ENCODE data around the gene TRIM23. TPM values are rescaled to one million over a fixed set of nuclear protein-coding genes. Genes with fewer than 3 reads are reported as not detected.
A peak's percentile ranks its signal among the peaks of the same experiment; 100 is the strongest.

TRIM23 gene
- total and polyA plus RNA-seq, 2 donors (not counting 1 experiment from before 2014, with no cell fraction given), result 3.1 to 21.0 TPM

DNA sequence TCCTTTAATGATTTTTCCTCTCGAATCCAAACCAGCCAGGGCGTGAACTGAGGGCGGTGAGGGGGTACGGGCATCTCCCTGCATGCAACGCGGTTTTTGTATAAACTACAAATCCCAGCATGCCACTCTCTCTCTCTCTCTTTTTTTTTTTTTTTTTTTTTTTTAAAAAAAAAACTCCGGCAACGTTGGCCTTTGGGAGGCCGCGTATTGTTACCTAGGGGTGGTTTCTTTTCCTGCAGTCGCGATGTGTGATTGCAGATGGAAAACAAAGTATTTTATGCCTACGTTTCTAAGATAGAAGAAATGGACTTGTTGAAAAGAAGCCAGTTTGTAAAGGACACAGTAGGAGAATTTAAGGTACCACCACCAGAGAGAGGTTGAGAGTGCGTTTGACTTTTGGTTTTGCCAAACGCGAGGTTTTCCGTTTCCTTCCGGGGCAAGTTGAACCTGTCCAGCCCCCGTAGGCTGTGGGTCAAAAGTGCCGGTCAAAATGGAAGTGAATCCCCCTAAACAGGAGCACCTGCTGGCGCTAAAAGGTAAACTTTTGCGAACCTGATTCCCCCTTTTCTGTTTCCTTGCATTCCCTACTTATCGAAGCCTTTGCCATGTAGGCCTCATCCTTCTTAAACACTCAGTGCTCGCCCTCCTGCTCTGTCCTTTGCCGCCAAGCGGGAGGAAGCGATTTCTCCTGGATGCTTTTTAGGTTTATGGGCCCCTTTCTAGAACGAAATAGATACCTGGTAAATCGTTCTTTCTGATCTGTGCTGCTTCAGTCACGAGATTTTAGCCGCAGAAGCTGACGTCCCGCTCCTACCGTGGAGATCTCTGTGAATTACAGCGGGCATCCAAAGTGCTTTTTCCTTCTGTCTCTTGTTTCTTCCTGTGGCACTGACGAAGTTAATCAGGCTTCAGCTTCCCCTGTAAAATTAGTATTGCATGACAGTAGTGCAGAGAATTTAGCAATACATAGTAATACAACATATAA, 730 bp upstream of the TRIM23 start, which contains the start of the genes SHLD3 and TRAPPC13:
SHLD3 (plus strand) TSS at position 457 of the 985 bp plus-strand sequence. CDS start 4,561 bp downstream, outside the sequence.
TRAPPC13 (plus strand) TSS at position 457 of the 985 bp plus-strand sequence; CDS start at position 491, 34 bp downstream.
- Histone ChIP-seq H4K20me1 (ENCODE audit: control insufficient read depth, insufficient read depth, low read length, poor library complexity, severe bottlenecking) (no peaks in the 10 kb centered on the region), H3K27ac (ENCODE audit: low read length in 2 of 2) (peak within 1 kb of the TSS; percentile 73 to 84), H3K4me3 (ENCODE audit: control extremely low read depth in 1 of 5, extremely low read depth in 1 of 5, insufficient read depth in 1 of 5, low read depth in 2 of 5, low read length in 4 of 5) (peak within 1 kb of the TSS; percentile 88 to 99 (median 88)), H2AFZ (ENCODE audit: insufficient read depth, low read depth, low read length, poor library complexity, severe bottlenecking) (peak within 1 kb of the TSS; percentile 96), H3K9ac (ENCODE audit: low read length) (peak within 1 kb of the TSS; percentile 92), H3K79me2 (ENCODE audit: control insufficient read depth, insufficient read depth, low read length) (peaks cover 80% of the 10 kb centered on the region), H3K9me3 (ENCODE audit: control extremely low read depth in 1 of 3, control insufficient read depth in 2 of 3, insufficient read depth in 1 of 3, low read length in 2 of 3) (no peaks in the 10 kb centered on the region), H3K4me1 (ENCODE audit: control insufficient read depth in 2 of 2, insufficient read depth in 2 of 2, low read length in 2 of 2) (peaks cover 16 to 21% of the 10 kb centered on the region in 2 donors), H3K36me3 (replicated peaks in 1 of 2; ENCODE audit: control extremely low read depth in 1 of 2, control insufficient read depth in 1 of 2, extremely low read depth in 1 of 2, insufficient read depth in 2 of 2, low read length in 1 of 2) (peaks cover 6 to 7% of the 10 kb centered on the region in 2 experiments), H3K27me3 (replicated peaks in 1 of 4; ENCODE audit: control extremely low read depth in 1 of 4, control insufficient read depth in 3 of 4, insufficient read depth in 4 of 4, low read length in 3 of 4) (no peaks in the 10 kb centered on the region), H3K4me2 (replicated peaks; ENCODE audit: low read depth, low read length, poor library complexity, severe bottlenecking) (peak within 1 kb of the TSS; percentile 78)
- Mint-ChIP-seq H3K27ac (peak within 1 kb of the TSS; percentile 98), H3K27me3 (no peaks in the 10 kb centered on the region), H3K4me1 (peaks cover 41% of the 10 kb centered on the region), H3K9me3 (ENCODE audit: insufficient read depth) (no peaks in the 10 kb centered on the region), H3K4me3 (peak within 1 kb of the TSS; percentile 99)
- ATAC-seq (ENCODE audit: low read depth) (peak; percentile 76), DNase-seq (peak; percentile 96)
- ChIA-PET CTCF (interaction anchor here (1.4 kb wide), 1 partner anchor 62 kb away, joined by 7 read pairs; the partner anchor contains the start of genes CENPK and PPWD1), POLR2A (interaction anchor here (0.8 to 1.1 kb wide), 2 partner anchors 62 to 519 kb away, joined by 8 to 9 read pairs; partner anchors contain the start of genes CENPK, PPWD1 and SREK1)
- intact Hi-C loops (cut with micrococcal nuclease), result loop anchor here (1.0 to 5.0 kb wide), 6 partner anchors 62 to 857 kb away; partner anchors contain the start of genes ADAMTS6, CENPK, CWC27 and ERBIN
- TF ChIP-seq, protein P1, sequence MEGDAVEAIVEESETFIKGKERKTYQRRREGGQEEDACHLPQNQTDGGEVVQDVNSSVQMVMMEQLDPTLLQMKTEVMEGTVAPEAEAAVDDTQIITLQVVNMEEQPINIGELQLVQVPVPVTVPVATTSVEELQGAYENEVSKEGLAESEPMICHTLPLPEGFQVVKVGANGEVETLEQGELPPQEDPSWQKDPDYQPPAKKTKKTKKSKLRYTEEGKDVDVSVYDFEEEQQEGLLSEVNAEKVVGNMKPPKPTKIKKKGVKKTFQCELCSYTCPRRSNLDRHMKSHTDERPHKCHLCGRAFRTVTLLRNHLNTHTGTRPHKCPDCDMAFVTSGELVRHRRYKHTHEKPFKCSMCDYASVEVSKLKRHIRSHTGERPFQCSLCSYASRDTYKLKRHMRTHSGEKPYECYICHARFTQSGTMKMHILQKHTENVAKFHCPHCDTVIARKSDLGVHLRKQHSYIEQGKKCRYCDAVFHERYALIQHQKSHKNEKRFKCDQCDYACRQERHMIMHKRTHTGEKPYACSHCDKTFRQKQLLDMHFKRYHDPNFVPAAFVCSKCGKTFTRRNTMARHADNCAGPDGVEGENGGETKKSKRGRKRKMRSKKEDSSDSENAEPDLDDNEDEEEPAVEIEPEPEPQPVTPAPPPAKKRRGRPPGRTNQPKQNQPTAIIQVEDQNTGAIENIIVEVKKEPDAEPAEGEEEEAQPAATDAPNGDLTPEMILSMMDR (IDR thresholded peaks at IDR 0.05), result peak; percentile 18
- TF ChIP-seq EZH2 (IDR thresholded peaks at IDR 0.05; ENCODE audit: borderline replicate concordance, insufficient read depth, low read depth, low read length, poor library complexity, severe bottlenecking), result no peak
- 1% methylated on average over 22 of the region's 36 CpGs for WGBS (ENCODE audit: insufficient coverage)

Measured in B cell (primary cell).